HK-2 (cell line): ENCODE results near the gene SSU72.

ENCODE experiments used
- DNase-seq: peaks from one replicate; pipeline ENCODE4 v3.0.0-alpha.2; 2018; ENCODE audit not compliant: unreplicated experiment

The SSU72 gene

DNA sequence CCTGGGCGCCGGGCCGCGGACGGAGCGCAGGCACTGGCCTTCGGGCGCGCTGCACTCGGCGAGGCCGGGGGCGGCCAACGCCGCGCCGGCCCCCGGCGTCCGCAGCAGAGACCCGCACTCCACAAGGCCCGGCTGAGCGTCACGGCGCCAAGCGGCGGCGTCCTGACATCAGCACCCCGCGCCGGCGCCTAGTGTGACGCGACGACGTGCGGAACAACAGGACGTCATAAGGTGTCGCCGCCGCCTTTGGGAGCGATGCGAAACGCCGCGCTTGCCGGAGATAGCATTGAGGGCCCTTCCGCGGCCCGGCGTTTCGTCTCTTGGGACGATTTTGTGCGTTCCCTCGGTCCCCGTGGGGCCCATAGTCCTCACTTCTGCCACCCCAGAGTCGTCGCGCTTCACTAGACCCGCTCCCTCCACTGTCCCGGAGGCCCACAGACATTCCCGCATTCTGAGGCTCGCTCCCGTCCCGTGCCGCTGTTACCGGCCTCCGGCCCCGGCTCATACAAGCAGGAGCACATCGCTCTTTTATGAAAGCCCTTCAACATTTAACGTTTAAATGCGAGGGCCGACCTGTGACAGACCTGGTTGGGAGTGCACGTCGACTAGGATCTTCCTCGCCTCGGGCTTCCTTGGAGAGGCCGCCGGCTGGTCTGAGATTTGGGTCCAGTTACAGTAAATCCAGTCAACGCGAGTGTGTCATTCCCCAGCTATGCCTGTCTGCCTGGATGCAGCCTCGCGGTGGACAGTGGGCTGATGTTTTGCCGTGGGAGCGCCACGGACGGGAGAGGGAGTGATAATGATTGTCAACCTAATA lies at the start of gene SSU72:
Gene SSU72 (minus strand): TSS at position 143 of the 817 bp plus-strand sequence. CDS start 306 bp downstream, outside the sequence.
- peak; percentile 90 for DNase-seq

GRCh38 chr1:1623631-1624442 lies 49.2 kb upstream of the SSU72 start:
- DNase-seq, result no peak

DNA sequence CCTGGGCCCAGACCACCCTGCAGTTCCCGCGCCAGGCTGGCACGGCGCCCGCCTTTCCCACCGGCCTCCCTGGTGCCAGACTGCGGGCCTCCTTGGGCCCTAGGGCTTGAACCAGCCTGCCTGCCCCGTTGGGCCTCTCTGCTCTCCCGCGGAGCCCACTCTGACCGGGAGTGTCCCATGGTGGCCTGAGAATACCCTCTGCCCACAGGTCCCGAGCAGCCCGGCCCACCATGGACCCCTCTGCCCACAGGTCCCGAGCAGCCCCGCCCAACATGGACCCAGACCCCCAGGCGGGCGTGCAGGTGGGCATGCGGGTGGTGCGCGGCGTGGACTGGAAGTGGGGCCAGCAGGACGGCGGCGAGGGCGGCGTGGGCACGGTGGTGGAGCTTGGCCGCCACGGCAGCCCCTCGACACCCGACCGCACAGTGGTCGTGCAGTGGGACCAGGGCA lies 48.5 kb upstream of the SSU72 start:
- no peak for DNase-seq

DNA sequence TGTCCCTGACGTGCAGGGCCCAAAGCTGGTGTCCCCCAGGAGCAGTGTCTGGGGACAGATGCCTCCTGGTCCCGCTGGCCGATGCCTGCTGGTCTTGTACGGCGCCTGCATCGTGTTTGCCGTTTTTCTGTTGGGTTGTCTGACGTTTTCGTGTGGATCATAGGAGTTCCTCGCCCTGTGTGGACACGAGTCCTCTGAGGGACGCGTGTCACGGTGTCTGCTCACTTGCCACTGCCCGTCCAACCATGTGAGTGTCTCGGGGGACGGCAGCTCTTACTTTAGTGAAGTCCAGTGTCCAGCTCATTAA lies 48.1 kb upstream of the SSU72 start:
- no peak for DNase-seq

- DNase-seq, result no peak
Measured at GRCh38 chr1:1622010-1622787, 47.5 kb upstream of the SSU72 start.

GRCh38 chr1:1621173-1622009 lies 46.7 kb upstream of the SSU72 start:
- DNase-seq, result no peak

GRCh38 chr1:1620433-1621139 lies 45.9 kb upstream of the SSU72 start:
- DNase-seq, result no peak

GRCh38 chr1:1619917-1620361 lies 45.3 kb upstream of the SSU72 start:
- no peak for DNase-seq

DNA sequence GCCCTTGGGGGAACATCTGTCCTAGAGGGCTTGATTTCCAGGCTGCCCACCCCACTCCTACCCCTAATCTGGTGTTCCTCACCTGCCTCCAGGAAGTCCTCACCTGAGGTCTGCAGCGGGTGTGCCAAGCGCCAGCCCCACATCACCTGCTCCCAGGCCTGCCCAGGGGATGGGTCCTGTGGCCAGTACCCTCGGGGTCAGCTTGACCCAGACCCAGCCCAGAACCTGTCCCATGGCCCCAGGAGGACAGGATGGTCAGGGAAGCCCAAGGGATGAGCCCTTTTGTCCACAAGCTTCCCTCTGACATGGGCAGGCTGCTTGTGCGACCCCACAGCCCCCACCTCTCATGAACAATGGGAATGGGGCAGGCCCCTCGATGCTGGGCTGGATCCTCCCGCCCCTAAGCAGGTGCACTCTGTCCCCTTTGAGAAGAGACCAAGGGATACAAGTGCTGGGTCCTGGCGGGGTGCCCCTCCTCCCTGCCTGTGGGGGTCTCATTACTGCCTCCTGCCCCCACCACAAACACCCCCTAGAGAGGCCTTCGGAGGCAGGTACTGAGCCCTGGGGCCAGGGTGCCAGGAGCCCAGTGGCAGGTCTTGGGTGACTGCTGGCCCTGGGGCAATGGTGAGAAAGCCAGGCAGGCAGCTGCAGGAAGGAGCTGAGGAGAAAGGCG lies 43.9 kb upstream of the SSU72 start:
- no peak for DNase-seq

DNA sequence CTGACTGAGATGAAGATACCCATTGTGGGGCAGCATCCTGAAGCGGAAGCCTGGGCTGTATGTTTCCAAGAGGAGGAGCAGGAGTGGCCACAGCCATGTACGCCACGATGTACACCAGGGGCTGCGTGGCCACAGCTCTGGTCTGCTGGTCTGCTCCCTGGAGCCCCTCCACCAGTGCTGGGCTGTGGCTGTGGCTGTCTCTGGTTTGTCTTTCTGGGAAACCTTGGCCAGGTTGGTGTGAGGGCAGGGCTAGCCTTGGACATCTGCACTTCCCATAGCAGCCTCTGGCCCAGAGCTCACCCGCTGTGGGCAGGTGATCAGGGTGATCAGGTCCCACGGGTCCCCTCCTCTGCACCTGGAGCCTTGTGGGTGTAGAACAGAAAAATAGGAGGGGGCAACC lies 43.3 kb upstream of the SSU72 start:
- no peak for DNase-seq

- no peak for DNase-seq
Measured at GRCh38 chr1:1617516-1617915, 42.9 kb upstream of the SSU72 start.

GRCh38 chr1:1616838-1617237 lies 42.2 kb upstream of the SSU72 start:
- no peak for DNase-seq

- DNase-seq, result no peak
Measured at GRCh38 chr1:1616045-1616790, 41.6 kb upstream of the SSU72 start.

DNA sequence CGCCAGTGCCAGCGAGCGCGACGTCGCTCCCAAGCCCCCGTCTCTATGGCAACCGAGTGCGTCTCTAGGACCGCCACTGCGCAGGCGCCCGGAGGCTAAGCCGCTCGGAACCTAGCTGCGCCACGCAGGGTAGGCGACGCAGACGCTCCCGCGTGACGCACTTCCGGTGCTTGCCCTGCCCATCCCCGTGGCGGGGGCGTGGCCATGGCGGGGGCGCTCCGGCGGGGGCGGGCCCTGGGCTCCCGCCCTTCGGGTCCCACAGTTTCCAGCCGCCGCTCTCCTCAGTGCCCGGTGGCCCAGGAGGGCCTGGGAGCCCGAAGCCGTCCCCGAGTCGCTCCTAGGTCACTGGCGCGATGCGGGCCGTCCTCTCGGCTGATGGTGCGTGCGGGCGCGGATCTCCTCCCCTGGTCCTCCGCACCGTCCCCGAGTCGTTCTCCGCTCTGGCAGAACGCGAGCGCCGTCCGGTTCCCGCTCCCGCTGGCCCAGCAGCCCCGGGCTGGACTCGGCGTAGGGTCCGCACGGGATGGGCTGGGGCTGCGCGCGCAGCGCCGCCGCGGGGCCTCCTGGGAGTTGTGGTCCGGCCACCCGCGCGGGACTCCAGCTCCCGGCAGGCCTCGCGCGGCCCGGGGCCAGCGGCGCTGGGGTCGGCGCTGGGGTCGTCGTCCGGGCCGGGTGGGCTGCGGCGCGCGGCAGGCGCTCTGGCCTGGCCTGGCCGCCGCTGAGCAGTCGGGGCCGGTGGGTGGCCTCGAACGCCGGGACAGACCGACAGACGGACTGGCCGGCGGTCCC lies 40.8 kb upstream of the SSU72 start, which contains the start of gene MIB2:
Gene MIB2 (plus strand): TSS at position 245 of the 789 bp plus-strand sequence. CDS start 7,953 bp downstream, outside the sequence.
- peak; percentile 95 for DNase-seq

DNA sequence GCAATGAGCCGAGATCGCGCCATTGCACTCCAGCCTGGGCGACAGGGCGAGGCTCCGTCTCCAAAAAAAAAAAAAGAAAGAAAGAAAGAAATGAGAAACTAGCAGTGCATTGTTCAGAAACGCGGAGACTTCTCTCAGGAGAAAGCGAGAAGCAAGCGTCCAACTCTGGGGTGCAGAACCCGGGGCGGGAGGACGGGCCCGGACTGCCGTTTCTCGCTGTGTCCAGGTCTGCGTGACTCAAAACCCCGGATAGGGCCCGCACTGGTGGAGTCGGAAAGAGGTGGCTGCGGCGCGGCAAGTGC lies 40.2 kb upstream of the SSU72 start:
- DNase-seq, result no peak

GRCh38 chr1:1614204-1614953 lies 39.7 kb upstream of the SSU72 start:
- DNase-seq, result peak; percentile 71

DNA sequence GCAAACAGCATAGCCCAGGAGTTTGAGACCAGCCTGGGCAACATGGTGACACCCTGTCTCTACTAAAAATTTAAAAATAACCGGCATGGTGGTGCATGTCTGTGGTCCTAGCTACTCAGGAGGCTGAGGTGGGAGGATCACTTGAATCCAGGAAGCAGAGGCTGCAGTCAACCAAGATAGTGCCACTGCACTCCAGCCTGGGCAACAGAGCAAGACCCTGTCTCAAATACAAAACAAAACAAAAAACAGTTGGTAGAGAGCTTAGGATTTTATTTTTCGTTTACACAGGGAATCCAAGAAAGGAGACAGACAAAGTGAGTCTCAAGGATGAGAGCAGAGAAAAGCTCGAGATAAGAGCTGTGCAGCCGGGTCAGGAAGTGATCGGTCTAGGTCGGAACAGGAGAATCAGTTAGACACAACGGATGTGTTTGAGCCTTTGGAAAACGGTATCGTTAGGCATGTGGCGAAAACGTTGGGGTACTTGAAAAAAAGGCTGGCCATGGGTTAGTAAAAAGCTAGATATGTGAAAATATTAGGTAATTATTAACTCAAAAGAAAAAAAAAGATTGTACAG lies 38.9 kb upstream of the SSU72 start:
- no peak for DNase-seq

GRCh38 chr1:1612104-1612400 lies 37.4 kb upstream of the SSU72 start:
- DNase-seq, result no peak
